VCaP (cell line): ENCODE data around the gene SNW1.
"Not testable (repeated sequence)": the region's sequence is repeated elsewhere in the genome, so short reads cannot be mapped to it uniquely, and the experiment has no call there.

Source experiments
- H3K27ac ChIP-seq: fragments of 450-650 bp; 2 replicates; pipeline ENCODE4 v1.5.1; 2017
- CTCF ChIP-seq: fragments of 450-650 bp; conservative IDR thresholded peaks from 2 replicates; pipeline ENCODE4 v1.5.1; 2017; ENCODE audit warnings: mild to moderate bottlenecking, moderate library complexity

The SNW1 gene

GRCh38 chr14:77763316-77763715 lies 2.4 kb upstream of the SNW1 start:
- H3K27ac ChIP-seq, result no peak overlapping the region
- no peak for TF ChIP-seq CTCF

GRCh38 chr14:77761205-77761931 lies 412 bp upstream of the SNW1 start:
- peak overlapping the region; percentile 83 for H3K27ac ChIP-seq
- TF ChIP-seq CTCF, result 0 out of 2 replicates have a peak, but pooled peaks have one; percentile 7

GRCh38 chr14:77752799-77753516 lies 8.0 kb downstream of the SNW1 start:
- TF ChIP-seq CTCF, result no peak

GRCh38 chr14:77752266-77752665 lies 8.7 kb downstream of the SNW1 start:
- H3K27ac ChIP-seq, result no peak overlapping the region
- TF ChIP-seq CTCF, result no peak

More at GRCh38 chr14:77752799-77753516, 8.0 kb downstream of the SNW1 start:
- H3K27ac ChIP-seq, result no peak overlapping the region

GRCh38 chr14:77747425-77747824 lies 13.5 kb downstream of the SNW1 start:
- not testable (repeated sequence) for H3K27ac ChIP-seq

GRCh38 chr14:77746064-77746702 lies 14.8 kb downstream of the SNW1 start:
- H3K27ac ChIP-seq, result peak overlapping the region; percentile 29; the same call in 1 of the 2 replicates
- no peak for TF ChIP-seq CTCF

- H3K27ac ChIP-seq, result no peak overlapping the region
- TF ChIP-seq CTCF, result no peak
Observed at GRCh38 chr14:77741438-77741837, 19.5 kb downstream of the SNW1 start.
